ENCODE results near the gene COPE. TPM values are rescaled to one million over a fixed set of nuclear protein-coding genes. Genes with fewer than 3 reads are reported as not detected.

COPE gene
- total and polyA plus RNA-seq, 2 of the 4 experiments (the other 2 are of a cell fraction): 347 to 461 TPM

DNA sequence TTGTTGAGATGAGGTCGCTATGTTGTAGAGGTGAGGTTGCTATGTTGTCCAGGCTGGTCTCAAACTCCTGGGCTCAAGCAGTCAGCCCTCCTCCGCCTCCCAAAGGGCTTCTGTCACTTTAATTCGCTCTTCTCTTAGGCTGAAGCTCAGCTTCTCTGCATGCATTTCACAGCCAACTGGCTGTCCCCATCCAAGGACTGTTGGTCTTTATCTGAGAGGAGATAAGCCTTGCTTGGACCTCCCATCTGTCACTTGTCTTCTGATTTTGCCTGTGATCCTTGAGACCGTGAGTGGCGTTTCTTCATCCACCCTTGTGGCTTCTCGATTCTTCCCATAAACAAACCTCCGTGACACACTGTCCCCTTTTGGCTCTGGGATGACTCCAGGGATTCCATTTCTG is 47.6 kb downstream of the COPE start:
- no peak overlapping the region for H2BK5ac ChIP-seq (ENCODE audit: low read depth, low read length, poor library complexity, severe bottlenecking)
- ChIA-PET CTCF (interaction anchor here (0.9 kb wide), 1 partner anchor 23 kb away, joined by 4 read pairs; no protein-coding TSS in a partner anchor), POLR2A (ENCODE audit: unreplicated experiment) (no interaction called here)
- no peak overlapping the region for H2AK9ac ChIP-seq (replicated peaks; ENCODE audit: low read depth, low read length, poor library complexity)
- no peak overlapping the region for H3K4me2 ChIP-seq (ENCODE audit: low read depth, low read length)
- H2AK5ac ChIP-seq (ENCODE audit: low read depth, low read length): no peak overlapping the region
- H3K79me1 ChIP-seq (ENCODE audit: low read depth in 1 of 2, low read length in 2 of 2): peaks cover 2 to 3% of the 10 kb centered on the region in 2 experiments; a peak in 1 of 4 replicates
- no TSS peak for BruUV-seq (replicated peaks)
- intact Hi-C loops (cut with micrococcal nuclease): no loop called here
- no peaks in the 10 kb centered on the region for H3K27me3 ChIP-seq (ENCODE audit: control insufficient read depth, insufficient read depth, low read length)
- H2BK120ac ChIP-seq (ENCODE audit: low read depth, low read length): no peak overlapping the region
- H3K4me1 ChIP-seq (ENCODE audit: control insufficient read depth, insufficient read depth, low read length): no peaks in the 10 kb centered on the region
- H3K18ac ChIP-seq (ENCODE audit: low read depth, low read length): no peak overlapping the region
- no peak overlapping the region for H3K4me3 ChIP-seq (ENCODE audit: insufficient read depth, low read depth, low read length)
- ATAC-seq (ENCODE audit: low read depth) (no peak), DNase-seq (no peak)
- no peak overlapping the region for H2BK20ac ChIP-seq (ENCODE audit: low read depth, low read length)
- dilution Hi-C loops (cut with HindIII; ENCODE audit: low sequenced_read_pairs, unreplicated experiment): no loop called here
- H3K9me1 ChIP-seq (ENCODE audit: insufficient read depth, low read length): no peaks in the 10 kb centered on the region
- H4K91ac ChIP-seq (ENCODE audit: insufficient read depth, low read depth, low read length): no peak overlapping the region
- no peak overlapping the region for H2AFZ ChIP-seq (replicated peaks; ENCODE audit: low read length, poor library complexity)
- no peak overlapping the region for H3K56ac ChIP-seq (ENCODE audit: extremely low read depth, insufficient read depth, low read length)
- no peak overlapping the region for H3K9ac ChIP-seq (ENCODE audit: low read depth, low read length)
- peaks cover 16% of the 10 kb centered on the region; the same call in 1 of the 2 replicates for H3K36me3 ChIP-seq (ENCODE audit: control insufficient read depth, insufficient read depth, low read length)
- H4K8ac ChIP-seq (ENCODE audit: low read depth in 2 of 2, low read length in 2 of 2): no peak overlapping the region
- WGBS, 2 experiments (ENCODE audit: extremely low coverage in 2 of 2, insufficient read length in 1 of 2): no CpG with 5 or more reads among the region's 7 CpGs
- H2BK15ac ChIP-seq (ENCODE audit: low read depth, low read length): no peak overlapping the region
- H3K14ac ChIP-seq (replicated peaks; ENCODE audit: low read depth, low read length): no peak overlapping the region
- H3K27ac ChIP-seq (ENCODE audit: insufficient read depth, low read length): no peak overlapping the region
- peaks cover 4% of the 10 kb centered on the region for H4K20me1 ChIP-seq (ENCODE audit: insufficient read depth, low read length)
- no peak overlapping the region for H3K23ac ChIP-seq (ENCODE audit: low read depth, low read length)
- in situ Hi-C loops (cut with MboI; ENCODE audit: low sequenced_read_pairs): no loop called here
- H3K9me3 ChIP-seq (ENCODE audit: control insufficient read depth, insufficient read depth, low read length): no peaks in the 10 kb centered on the region
- no peak overlapping the region for H3K4ac ChIP-seq (ENCODE audit: low read depth, low read length)
- H4K5ac ChIP-seq (ENCODE audit: low read depth, low read length): no peak overlapping the region
- no peak for TF ChIP-seq RCOR1 (IDR thresholded peaks at IDR 0.05; ENCODE audit: insufficient replicate concordance, low read length)
- no peak for TF ChIP-seq CHD1 (IDR thresholded peaks at IDR 0.05; ENCODE audit: low read depth, low read length)
- no peak for TF ChIP-seq FOS (IDR thresholded peaks at IDR 0.05; ENCODE audit: low read depth, low read length)
- TF ChIP-seq RAD21 (IDR thresholded peaks at IDR 0.05; ENCODE audit: low read length): no peak
- TF ChIP-seq SMC3 (IDR thresholded peaks at IDR 0.05; ENCODE audit: low read depth, low read length): no peak
- no peak for TF ChIP-seq RFX5 (IDR thresholded peaks at IDR 0.05; ENCODE audit: low read depth, low read length)
- TF ChIP-seq, protein P1, sequence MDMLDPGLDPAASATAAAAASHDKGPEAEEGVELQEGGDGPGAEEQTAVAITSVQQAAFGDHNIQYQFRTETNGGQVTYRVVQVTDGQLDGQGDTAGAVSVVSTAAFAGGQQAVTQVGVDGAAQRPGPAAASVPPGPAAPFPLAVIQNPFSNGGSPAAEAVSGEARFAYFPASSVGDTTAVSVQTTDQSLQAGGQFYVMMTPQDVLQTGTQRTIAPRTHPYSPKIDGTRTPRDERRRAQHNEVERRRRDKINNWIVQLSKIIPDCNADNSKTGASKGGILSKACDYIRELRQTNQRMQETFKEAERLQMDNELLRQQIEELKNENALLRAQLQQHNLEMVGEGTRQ (IDR thresholded peaks at IDR 0.05; ENCODE audit: low read depth, low read length): no peak
- TF ChIP-seq CEBPB (IDR thresholded peaks at IDR 0.05; ENCODE audit: low read depth, low read length): no peak
- no peak for TF ChIP-seq POLR2A (IDR thresholded peaks at IDR 0.05; ENCODE audit: low read depth, low read length)
- TF ChIP-seq MAZ (IDR thresholded peaks at IDR 0.05; ENCODE audit: borderline replicate concordance, low read depth, low read length): no peak
